Measurements from ENCODE around the gene CEP164.
"Not testable (repeated sequence)": the region's sequence is repeated elsewhere in the genome, so short reads cannot be mapped to it uniquely, and the experiment has no call there.

The CEP164 gene

GRCh38 chr11:117443266-117444186 lies 115.9 kb downstream of the CEP164 start:
- Histone ChIP-seq H3K9me3 (ENCODE audit: control insufficient read depth in 2 of 2, low read length in 2 of 2) (no peaks in the 10 kb centered on the region), H3K27ac (ENCODE audit: low read depth in 2 of 2, low read length in 2 of 2) (no peak overlapping the region), H3K9ac (ENCODE audit: low read depth in 1 of 2, low read length in 2 of 2) (no peak overlapping the region), H3K27me3 (ENCODE audit: control insufficient read depth in 2 of 2, insufficient read depth in 2 of 2, low read length in 2 of 2) (no peaks in the 10 kb centered on the region), H3K4me3 (ENCODE audit: low read length in 2 of 2) (no peak overlapping the region), H3K36me3 (ENCODE audit: control insufficient read depth in 2 of 2, insufficient read depth in 2 of 2, low read length in 2 of 2) (no peaks in the 10 kb centered on the region), H3K4me1 (ENCODE audit: control insufficient read depth in 2 of 2, insufficient read depth in 2 of 2, low read length in 2 of 2) (no peaks in the 10 kb centered on the region)

DNA sequence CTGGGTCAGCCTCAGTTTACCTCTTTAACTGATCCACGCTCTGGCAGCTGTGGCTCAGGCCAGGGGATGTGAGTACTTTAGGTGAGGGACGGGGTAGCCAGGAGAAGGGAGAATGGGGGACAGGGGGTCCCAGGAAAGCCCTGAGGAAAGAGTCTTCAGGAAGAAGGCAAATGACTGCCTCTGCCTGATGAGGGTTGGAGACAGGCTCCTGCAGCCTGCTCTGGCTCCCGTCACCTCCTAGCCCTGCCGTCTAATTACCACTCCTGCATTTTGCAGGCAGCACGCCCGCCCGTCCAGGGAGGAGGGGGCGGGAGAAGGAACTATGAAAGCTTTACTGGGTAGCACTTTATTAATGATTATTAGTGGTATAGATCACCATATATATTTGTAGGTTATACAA lies 116.6 kb downstream of the CEP164 start:
- no peak overlapping the region for H3K4me3 ChIP-seq (ENCODE audit: low read length in 2 of 2)
- no peaks in the 10 kb centered on the region for H3K36me3 ChIP-seq (ENCODE audit: control insufficient read depth in 2 of 2, insufficient read depth in 2 of 2, low read length in 2 of 2)
- H3K9ac ChIP-seq (ENCODE audit: low read depth in 1 of 2, low read length in 2 of 2) = no peak overlapping the region
- no peak overlapping the region for H3K27ac ChIP-seq (ENCODE audit: low read depth in 2 of 2, low read length in 2 of 2)
- H3K27me3 ChIP-seq (ENCODE audit: control insufficient read depth in 2 of 2, insufficient read depth in 2 of 2, low read length in 2 of 2) = no peaks in the 10 kb centered on the region
- H3K9me3 ChIP-seq (ENCODE audit: control insufficient read depth in 2 of 2, low read length in 2 of 2) = no peaks in the 10 kb centered on the region
- no peaks in the 10 kb centered on the region for H3K4me1 ChIP-seq (ENCODE audit: control insufficient read depth in 2 of 2, insufficient read depth in 2 of 2, low read length in 2 of 2)

DNA sequence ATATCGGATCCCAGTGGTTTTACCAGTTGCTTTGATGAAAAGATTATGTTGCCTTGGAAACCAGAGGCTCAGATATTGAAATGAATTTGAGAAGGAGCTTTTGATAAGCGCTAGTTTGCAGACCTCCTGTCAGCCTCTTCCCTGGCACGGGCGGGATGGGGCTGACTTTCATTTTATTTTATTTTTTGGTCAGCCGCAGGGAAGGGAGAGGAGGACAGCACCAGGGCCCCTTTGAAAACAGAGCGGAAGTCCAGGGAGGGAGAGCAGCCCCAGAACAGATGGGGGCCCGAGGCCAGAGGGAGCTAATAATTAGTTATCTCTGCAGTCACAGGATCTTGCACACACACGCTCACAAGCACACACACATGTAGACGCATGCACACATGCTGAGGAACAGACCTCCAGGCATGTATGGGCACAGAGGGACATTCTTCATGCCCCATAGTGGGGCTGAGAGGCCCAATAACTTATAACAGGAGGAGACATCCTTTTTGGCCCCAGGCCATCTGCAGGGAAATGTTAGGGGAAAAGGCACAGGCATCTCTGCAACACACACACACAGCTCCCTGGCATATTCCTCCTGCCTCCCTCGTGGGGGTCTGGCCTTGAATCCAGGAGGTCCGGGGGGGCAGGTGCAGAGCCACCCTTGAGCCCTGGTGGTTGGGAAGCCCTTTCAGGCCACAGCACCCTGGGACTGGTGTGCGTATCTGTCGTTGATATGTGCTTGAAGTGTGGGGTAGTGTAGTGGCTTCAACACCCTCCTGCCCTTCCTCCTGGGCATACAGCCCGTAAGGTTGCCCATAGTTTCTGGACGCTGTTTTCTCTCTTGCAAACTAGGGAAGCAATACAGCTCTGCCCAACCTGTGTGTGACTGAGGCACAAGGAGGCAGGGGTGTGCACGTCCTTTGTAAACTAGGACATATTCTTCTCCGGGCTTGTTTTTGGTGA lies 117.3 kb downstream of the CEP164 start:
- Histone ChIP-seq H3K36me3 (ENCODE audit: control insufficient read depth in 2 of 2, insufficient read depth in 2 of 2, low read length in 2 of 2) (no peaks in the 10 kb centered on the region), H3K4me3 (ENCODE audit: low read length in 2 of 2) (no peak overlapping the region), H3K9me3 (ENCODE audit: control insufficient read depth in 2 of 2, low read length in 2 of 2) (no peaks in the 10 kb centered on the region), H3K4me1 (ENCODE audit: control insufficient read depth in 2 of 2, insufficient read depth in 2 of 2, low read length in 2 of 2) (no peaks in the 10 kb centered on the region), H3K27me3 (ENCODE audit: control insufficient read depth in 2 of 2, insufficient read depth in 2 of 2, low read length in 2 of 2) (no peaks in the 10 kb centered on the region), H3K27ac (ENCODE audit: low read depth in 2 of 2, low read length in 2 of 2) (no peak overlapping the region), H3K9ac (ENCODE audit: low read depth in 1 of 2, low read length in 2 of 2) (no peak overlapping the region)

- Histone ChIP-seq H3K9me3 (ENCODE audit: control insufficient read depth in 2 of 2, low read length in 2 of 2) (no peaks in the 10 kb centered on the region), H3K9ac (ENCODE audit: low read depth in 1 of 2, low read length in 2 of 2) (no peak overlapping the region), H3K27me3 (ENCODE audit: control insufficient read depth in 2 of 2, insufficient read depth in 2 of 2, low read length in 2 of 2) (no peaks in the 10 kb centered on the region), H3K36me3 (ENCODE audit: control insufficient read depth in 2 of 2, insufficient read depth in 2 of 2, low read length in 2 of 2) (no peaks in the 10 kb centered on the region), H3K4me1 (ENCODE audit: control insufficient read depth in 2 of 2, insufficient read depth in 2 of 2, low read length in 2 of 2) (no peaks in the 10 kb centered on the region), H3K27ac (ENCODE audit: low read depth in 2 of 2, low read length in 2 of 2) (no peak overlapping the region), H3K4me3 (ENCODE audit: low read length in 2 of 2) (no peak overlapping the region)
Measured at GRCh38 chr11:117449111-117449693, 121.5 kb downstream of the CEP164 start.

GRCh38 chr11:117453886-117454563 lies 126.4 kb downstream of the CEP164 start:
- Histone ChIP-seq H3K27me3 (ENCODE audit: control insufficient read depth in 2 of 2, insufficient read depth in 2 of 2, low read length in 2 of 2) (no peaks in the 10 kb centered on the region), H3K4me1 (ENCODE audit: control insufficient read depth in 2 of 2, insufficient read depth in 2 of 2, low read length in 2 of 2) (no peaks in the 10 kb centered on the region), H3K27ac (ENCODE audit: low read depth in 2 of 2, low read length in 2 of 2) (no peak overlapping the region), H3K9me3 (ENCODE audit: control insufficient read depth in 2 of 2, low read length in 2 of 2) (no peaks in the 10 kb centered on the region), H3K4me3 (ENCODE audit: low read length in 2 of 2) (no peak overlapping the region), H3K9ac (ENCODE audit: low read depth in 1 of 2, low read length in 2 of 2) (no peak overlapping the region), H3K36me3 (ENCODE audit: control insufficient read depth in 2 of 2, insufficient read depth in 2 of 2, low read length in 2 of 2) (no peaks in the 10 kb centered on the region)

DNA sequence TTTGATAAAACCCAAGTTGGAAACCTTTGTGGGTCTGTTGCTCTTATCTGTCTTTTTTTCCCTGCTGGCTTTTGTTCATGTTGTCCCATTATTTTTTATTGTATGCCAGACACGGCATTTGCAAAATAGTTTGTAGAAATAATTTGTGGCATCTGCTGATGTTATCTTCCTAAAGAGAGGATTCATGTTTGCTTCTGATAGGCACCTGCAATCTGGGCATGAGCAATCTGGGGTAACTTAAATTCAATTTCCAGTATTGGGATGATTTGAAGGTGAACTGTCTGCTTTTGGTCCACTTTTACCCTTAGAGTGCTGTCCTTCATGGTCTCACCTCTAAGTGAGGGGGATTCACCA lies 126.9 kb downstream of the CEP164 start:
- no peak overlapping the region for H3K4me3 ChIP-seq (ENCODE audit: low read length in 2 of 2)
- H3K27me3 ChIP-seq (ENCODE audit: control insufficient read depth in 2 of 2, insufficient read depth in 2 of 2, low read length in 2 of 2) = no peaks in the 10 kb centered on the region
- no peak overlapping the region for H3K27ac ChIP-seq (ENCODE audit: low read depth in 2 of 2, low read length in 2 of 2)
- H3K9me3 ChIP-seq (ENCODE audit: control insufficient read depth in 2 of 2, low read length in 2 of 2) = no peaks in the 10 kb centered on the region
- H3K36me3 ChIP-seq (ENCODE audit: control insufficient read depth in 2 of 2, insufficient read depth in 2 of 2, low read length in 2 of 2) = no peaks in the 10 kb centered on the region
- no peak overlapping the region for H3K9ac ChIP-seq (ENCODE audit: low read depth in 1 of 2, low read length in 2 of 2)
- no peaks in the 10 kb centered on the region for H3K4me1 ChIP-seq (ENCODE audit: control insufficient read depth in 2 of 2, insufficient read depth in 2 of 2, low read length in 2 of 2)

GRCh38 chr11:117456027-117456720 lies 128.5 kb downstream of the CEP164 start:
- Histone ChIP-seq H3K9ac (ENCODE audit: low read depth in 1 of 2, low read length in 2 of 2) (no peak overlapping the region), H3K27ac (ENCODE audit: low read depth in 2 of 2, low read length in 2 of 2) (no peak overlapping the region), H3K4me3 (ENCODE audit: low read length in 2 of 2) (no peak overlapping the region), H3K4me1 (ENCODE audit: control insufficient read depth in 2 of 2, insufficient read depth in 2 of 2, low read length in 2 of 2) (no peaks in the 10 kb centered on the region), H3K9me3 (ENCODE audit: control insufficient read depth in 2 of 2, low read length in 2 of 2) (no peaks in the 10 kb centered on the region), H3K27me3 (ENCODE audit: control insufficient read depth in 2 of 2, insufficient read depth in 2 of 2, low read length in 2 of 2) (no peaks in the 10 kb centered on the region), H3K36me3 (ENCODE audit: control insufficient read depth in 2 of 2, insufficient read depth in 2 of 2, low read length in 2 of 2) (no peaks in the 10 kb centered on the region)

- not testable (repeated sequence) for H3K4me1 ChIP-seq (ENCODE audit: control insufficient read depth in 2 of 2, insufficient read depth in 2 of 2, low read length in 2 of 2); H3K9me3 ChIP-seq (ENCODE audit: control insufficient read depth in 2 of 2, low read length in 2 of 2); H3K9ac ChIP-seq (ENCODE audit: low read depth in 1 of 2, low read length in 2 of 2); H3K27ac ChIP-seq (ENCODE audit: low read depth in 2 of 2, low read length in 2 of 2); H3K36me3 ChIP-seq (ENCODE audit: control insufficient read depth in 2 of 2, insufficient read depth in 2 of 2, low read length in 2 of 2); H3K27me3 ChIP-seq (ENCODE audit: control insufficient read depth in 2 of 2, insufficient read depth in 2 of 2, low read length in 2 of 2); H3K4me3 ChIP-seq (ENCODE audit: low read length in 2 of 2)
Measured at GRCh38 chr11:117456721-117457029, 129.0 kb downstream of the CEP164 start.

DNA sequence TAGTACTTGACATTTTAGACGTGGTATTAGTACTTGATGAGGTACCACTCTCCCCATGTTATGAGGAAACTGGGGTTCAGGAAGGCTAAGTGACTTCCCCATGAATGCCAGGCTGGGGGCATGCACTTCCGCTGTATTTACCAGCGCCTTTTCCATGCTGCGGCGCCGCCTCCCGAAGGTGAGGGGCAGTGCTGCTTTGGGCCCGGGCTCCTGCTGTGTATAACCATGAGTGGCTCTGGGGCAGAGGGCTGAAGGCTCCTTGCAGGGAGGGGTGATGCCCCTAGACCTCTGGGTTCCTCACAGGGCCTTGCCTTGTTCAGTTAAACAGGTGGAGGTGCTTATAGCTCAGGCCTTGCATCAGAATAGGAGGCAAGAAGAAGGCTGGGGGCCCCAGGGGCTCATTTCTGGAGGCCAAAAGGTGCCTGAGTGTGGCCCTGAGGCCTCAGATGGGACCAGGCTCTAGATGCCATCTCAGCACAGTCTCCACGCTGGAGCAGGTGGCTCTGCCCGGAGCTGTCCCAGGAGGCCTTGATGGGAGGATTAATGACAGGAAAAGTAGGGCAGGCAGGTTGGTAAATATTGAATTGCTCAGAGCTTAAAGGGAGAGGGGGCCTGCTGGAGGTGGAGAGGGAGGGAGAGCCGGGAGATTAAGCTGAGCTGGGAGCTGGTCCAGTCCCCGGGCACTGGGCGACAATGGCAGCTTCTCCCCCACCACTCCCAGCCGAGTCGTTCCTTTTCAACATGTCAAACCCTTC lies 129.6 kb downstream of the CEP164 start:
- Histone ChIP-seq H3K27me3 (ENCODE audit: control insufficient read depth in 2 of 2, insufficient read depth in 2 of 2, low read length in 2 of 2) (no peaks in the 10 kb centered on the region), H3K4me3 (ENCODE audit: low read length in 2 of 2) (no peak overlapping the region), H3K27ac (ENCODE audit: low read depth in 2 of 2, low read length in 2 of 2) (no peak overlapping the region), H3K4me1 (ENCODE audit: control insufficient read depth in 2 of 2, insufficient read depth in 2 of 2, low read length in 2 of 2) (no peaks in the 10 kb centered on the region), H3K36me3 (ENCODE audit: control insufficient read depth in 2 of 2, insufficient read depth in 2 of 2, low read length in 2 of 2) (no peaks in the 10 kb centered on the region), H3K9me3 (ENCODE audit: control insufficient read depth in 2 of 2, low read length in 2 of 2) (no peaks in the 10 kb centered on the region), H3K9ac (ENCODE audit: low read depth in 1 of 2, low read length in 2 of 2) (no peak overlapping the region)

All from mucosa of rectum (tissue), 2 donors.